ENCODE measurements around the gene CXCL6.

CXCL6 gene

GRCh38 chr4:73836373-73837279 is at the start of gene CXCL6:
Gene CXCL6 (plus strand): TSS chr4:73836678. CDS start chr4:73836751, 73 bp downstream.
- DNase-seq, result no peak

- DNase-seq, result no peak
These were observed 48.1 kb upstream of the CXCL6 start for GRCh38 chr4:73788411-73788810.

- no peak for DNase-seq
These were observed 37.6 kb upstream of the CXCL6 start for GRCh38 chr4:73798842-73799241.

- DNase-seq, result no peak
These were observed 36.3 kb upstream of the CXCL6 start for GRCh38 chr4:73800206-73800605.

- no peak for DNase-seq
These were observed 34.8 kb upstream of the CXCL6 start for GRCh38 chr4:73801692-73802091.

- DNase-seq, result no peak
These were observed 33.3 kb upstream of the CXCL6 start for GRCh38 chr4:73803213-73803612.

GRCh38 chr4:73810191-73810590 is 26.3 kb upstream of the CXCL6 start:
- DNase-seq, result no peak

- no peak for DNase-seq
These were observed 24.6 kb upstream of the CXCL6 start for GRCh38 chr4:73811841-73812240.

- DNase-seq, result no peak
These were observed 21.8 kb upstream of the CXCL6 start for GRCh38 chr4:73814679-73815078.

- no peak for DNase-seq
These were observed 21.3 kb upstream of the CXCL6 start for GRCh38 chr4:73815145-73815544.

GRCh38 chr4:73816814-73817213 is 19.7 kb upstream of the CXCL6 start:
- no peak for DNase-seq

- DNase-seq, result no peak
These were observed 19.1 kb upstream of the CXCL6 start for GRCh38 chr4:73817341-73817740.

GRCh38 chr4:73821325-73821724 is 15.2 kb upstream of the CXCL6 start:
- DNase-seq, result no peak

- no peak for DNase-seq
These were observed 14.1 kb upstream of the CXCL6 start for GRCh38 chr4:73822389-73822788.

- DNase-seq, result no peak
These were observed 13.5 kb upstream of the CXCL6 start for GRCh38 chr4:73822812-73823504.

GRCh38 chr4:73823760-73824159 is 12.7 kb upstream of the CXCL6 start:
- no peak for DNase-seq

GRCh38 chr4:73828956-73829355 is 7.5 kb upstream of the CXCL6 start:
- no peak for DNase-seq

- DNase-seq, result no peak
These were observed 4.9 kb upstream of the CXCL6 start for GRCh38 chr4:73831569-73831968.

- no peak for DNase-seq
These were observed 3.7 kb upstream of the CXCL6 start for GRCh38 chr4:73832651-73833237.

- no peak for DNase-seq
These were observed 2.6 kb downstream of the CXCL6 start for GRCh38 chr4:73839071-73839470.

- DNase-seq, result no peak
These were observed 3.2 kb downstream of the CXCL6 start for GRCh38 chr4:73839715-73840114.

GRCh38 chr4:73841243-73841925 is 4.9 kb downstream of the CXCL6 start:
- no peak for DNase-seq

- no peak for DNase-seq
These were observed 6.2 kb downstream of the CXCL6 start for GRCh38 chr4:73842696-73843095.
